SH-SY5Y (cell line): Measurements from ENCODE around the gene ORM2.

Experiments
- GATA2 ChIP-seq: IDR thresholded peaks from 2 replicates; pipeline ENCODE4 v1.6.1; 2011; ENCODE audit warnings: mild to moderate bottlenecking, low read depth, low read length
- GATA3 ChIP-seq: IDR thresholded peaks from 2 replicates; pipeline ENCODE4 v1.6.1; 2011; ENCODE audit warnings: low read depth, mild to moderate bottlenecking, low read length, moderate library complexity

GRCh38 chr9:114363424-114363823 is 33.8 kb downstream of the ORM2 start:
- no peak for TF ChIP-seq GATA2
- no peak for TF ChIP-seq GATA3
